ENCODE results near the gene MET. TPM values are rescaled to one million over a fixed set of nuclear protein-coding genes. Genes with fewer than 3 reads are reported as not detected.

The MET gene
- total and polyA plus RNA-seq, 2 donors from 2014 or later: 13.4 to 225 TPM

DNA sequence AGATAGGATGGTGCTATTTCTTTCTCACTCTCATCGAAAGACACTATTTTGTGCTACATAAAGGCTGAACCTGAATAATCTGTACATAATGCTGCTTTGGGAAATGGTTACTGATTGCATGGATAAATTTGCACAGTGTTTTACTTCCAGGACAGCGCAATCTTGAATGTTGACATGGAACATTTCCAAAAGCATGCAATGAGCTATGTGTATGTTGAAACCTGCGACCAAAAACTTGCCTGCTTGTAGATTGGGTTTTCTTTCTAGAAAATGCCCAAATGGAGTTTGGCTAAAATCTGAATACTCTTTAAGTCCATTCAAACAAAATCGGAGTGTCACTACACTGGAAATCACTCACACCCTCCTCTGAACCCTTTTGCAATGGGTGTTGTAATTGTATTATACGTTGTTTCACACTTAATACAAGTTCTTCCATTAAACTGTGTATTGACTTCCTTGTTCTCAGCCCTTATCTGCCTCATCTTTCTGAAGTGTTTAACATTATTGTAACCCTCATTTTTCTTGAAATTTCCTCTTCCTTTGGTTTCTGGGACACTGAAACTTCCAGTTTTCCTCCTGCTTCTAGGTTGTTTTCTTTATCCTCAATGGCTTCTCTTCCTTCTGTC lies 116.7 kb downstream of the MET start:
- Histone ChIP-seq H3K27ac (ENCODE audit: low read depth in 2 of 2, low read length in 2 of 2) (no peak overlapping the region), H3K4me1 (ENCODE audit: control insufficient read depth in 2 of 3, insufficient read depth in 2 of 3, low read depth in 1 of 3, low read length in 3 of 3) (no peaks in the 10 kb centered on the region), H3K9ac (ENCODE audit: low read length in 3 of 3) (no peak overlapping the region), H3K9me3 (ENCODE audit: control insufficient read depth in 2 of 3, insufficient read depth in 1 of 3, low read length in 3 of 3) (no peaks in the 10 kb centered on the region), H3K27me3 (ENCODE audit: control insufficient read depth, insufficient read depth, low read length) (no peaks in the 10 kb centered on the region), H3K36me3 (ENCODE audit: control insufficient read depth in 2 of 3, insufficient read depth in 3 of 3, low read length in 3 of 3) (peaks cover 0 to 8% (median 1%) of the 10 kb centered on the region in 3 donors), H3K4me3 (ENCODE audit: low read length in 3 of 3) (no peak overlapping the region)
- no peak for DNase-seq
- TF ChIP-seq, protein P1, sequence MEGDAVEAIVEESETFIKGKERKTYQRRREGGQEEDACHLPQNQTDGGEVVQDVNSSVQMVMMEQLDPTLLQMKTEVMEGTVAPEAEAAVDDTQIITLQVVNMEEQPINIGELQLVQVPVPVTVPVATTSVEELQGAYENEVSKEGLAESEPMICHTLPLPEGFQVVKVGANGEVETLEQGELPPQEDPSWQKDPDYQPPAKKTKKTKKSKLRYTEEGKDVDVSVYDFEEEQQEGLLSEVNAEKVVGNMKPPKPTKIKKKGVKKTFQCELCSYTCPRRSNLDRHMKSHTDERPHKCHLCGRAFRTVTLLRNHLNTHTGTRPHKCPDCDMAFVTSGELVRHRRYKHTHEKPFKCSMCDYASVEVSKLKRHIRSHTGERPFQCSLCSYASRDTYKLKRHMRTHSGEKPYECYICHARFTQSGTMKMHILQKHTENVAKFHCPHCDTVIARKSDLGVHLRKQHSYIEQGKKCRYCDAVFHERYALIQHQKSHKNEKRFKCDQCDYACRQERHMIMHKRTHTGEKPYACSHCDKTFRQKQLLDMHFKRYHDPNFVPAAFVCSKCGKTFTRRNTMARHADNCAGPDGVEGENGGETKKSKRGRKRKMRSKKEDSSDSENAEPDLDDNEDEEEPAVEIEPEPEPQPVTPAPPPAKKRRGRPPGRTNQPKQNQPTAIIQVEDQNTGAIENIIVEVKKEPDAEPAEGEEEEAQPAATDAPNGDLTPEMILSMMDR (IDR thresholded peaks at IDR 0.05; ENCODE audit: borderline replicate concordance, extremely low read depth, insufficient read depth): no peak
- no peak for FAIRE-seq
- intact Hi-C loops (cut with DNase I): no loop called here

DNA sequence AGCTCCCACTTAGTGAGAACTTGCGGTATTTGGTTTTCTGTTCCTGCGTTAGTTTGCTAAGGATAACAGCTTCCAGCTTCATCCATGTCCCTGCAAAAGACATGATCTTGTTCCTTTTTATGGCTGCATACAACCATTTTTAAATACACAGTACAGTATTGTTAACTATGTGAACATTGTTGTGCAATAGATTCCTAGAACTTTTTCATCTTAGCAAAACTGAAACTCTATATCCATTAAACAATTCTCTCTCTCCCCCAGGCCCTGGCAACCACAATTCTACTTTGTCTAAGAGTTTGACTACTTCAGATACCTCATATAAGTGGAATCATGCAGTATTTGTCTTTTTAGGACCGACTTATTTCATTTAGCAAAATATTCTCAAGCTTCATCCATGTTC lies 118.0 kb downstream of the MET start:
- Histone ChIP-seq H3K4me3 (ENCODE audit: low read length in 3 of 3) (no peak overlapping the region), H3K9me3 (ENCODE audit: control insufficient read depth in 2 of 3, insufficient read depth in 1 of 3, low read length in 3 of 3) (no peaks in the 10 kb centered on the region), H3K4me1 (ENCODE audit: control insufficient read depth in 2 of 3, insufficient read depth in 2 of 3, low read depth in 1 of 3, low read length in 3 of 3) (no peaks in the 10 kb centered on the region), H3K9ac (ENCODE audit: low read length in 3 of 3) (no peak overlapping the region), H3K27me3 (ENCODE audit: control insufficient read depth, insufficient read depth, low read length) (no peaks in the 10 kb centered on the region), H3K27ac (ENCODE audit: low read depth in 2 of 2, low read length in 2 of 2) (no peak overlapping the region), H3K36me3 (ENCODE audit: control insufficient read depth in 2 of 3, insufficient read depth in 3 of 3, low read length in 3 of 3) (peaks cover 0 to 3% (median 0%) of the 10 kb centered on the region in 3 donors)
- no peak for FAIRE-seq
- TF ChIP-seq, protein P1 (IDR thresholded peaks at IDR 0.05; ENCODE audit: borderline replicate concordance, extremely low read depth, insufficient read depth): no peak
- intact Hi-C loops (cut with DNase I): no loop called here
- DNase-seq: no peak

DNA sequence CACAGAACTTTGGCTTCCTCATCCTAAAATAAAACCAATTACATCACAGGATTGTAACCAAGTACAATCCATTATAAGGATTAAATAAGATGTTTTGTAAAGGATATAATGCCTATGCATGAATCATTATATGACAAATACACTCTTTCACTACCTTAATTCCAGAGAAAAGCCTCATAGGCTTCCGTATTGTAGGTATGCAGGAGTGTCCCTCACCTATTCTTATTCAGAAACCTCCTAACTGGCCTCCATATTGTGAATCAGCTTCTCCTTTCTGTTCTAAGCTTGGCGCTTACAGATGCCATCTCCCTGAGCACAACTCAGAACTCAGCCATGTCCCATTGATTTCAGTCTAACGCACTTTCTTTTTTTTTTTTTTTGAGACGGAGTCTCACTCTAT lies 120.8 kb downstream of the MET start:
- no peak overlapping the region for H3K9ac ChIP-seq (ENCODE audit: low read length in 3 of 3)
- no peak overlapping the region for H3K27ac ChIP-seq (ENCODE audit: low read depth in 2 of 2, low read length in 2 of 2)
- TF ChIP-seq, protein P1 (IDR thresholded peaks at IDR 0.05; ENCODE audit: borderline replicate concordance, extremely low read depth, insufficient read depth): no peak
- no peak for DNase-seq
- no peaks in the 10 kb centered on the region for H3K4me1 ChIP-seq (ENCODE audit: control insufficient read depth in 2 of 3, insufficient read depth in 2 of 3, low read depth in 1 of 3, low read length in 3 of 3)
- no peak for FAIRE-seq
- H3K4me3 ChIP-seq (ENCODE audit: low read length in 3 of 3): no peak overlapping the region
- H3K36me3 ChIP-seq (ENCODE audit: control insufficient read depth in 2 of 3, insufficient read depth in 3 of 3, low read length in 3 of 3): peaks cover 0 to 8% (median 3%) of the 10 kb centered on the region in 3 donors
- no peaks in the 10 kb centered on the region for H3K27me3 ChIP-seq (ENCODE audit: control insufficient read depth, insufficient read depth, low read length)
- intact Hi-C loops (cut with DNase I): no loop called here
- H3K9me3 ChIP-seq (ENCODE audit: control insufficient read depth in 2 of 3, insufficient read depth in 1 of 3, low read length in 3 of 3): no peaks in the 10 kb centered on the region
